ENCODE measurements around the gene HLA-DOA.

GRCh38 chr6:33018904-33019303, 9.5 kb upstream of the HLA-DOA start:
- TF ChIP-seq CTCF (IDR thresholded peaks at IDR 0.05) (no peak), POLR2AphosphoS5 (IDR thresholded peaks at IDR 0.05) (no peak)
